Dermis blood vessel endothelial cell (primary cell): Measurements from ENCODE around the gene USP31. TPM values are rescaled to one million over a fixed set of nuclear protein-coding genes. Genes with fewer than 3 reads are reported as not detected.
A peak's percentile ranks its signal among the peaks of the same experiment; 100 is the strongest.
"Not testable (repeated sequence)": the region's sequence is repeated elsewhere in the genome, so short reads cannot be mapped to it uniquely, and the experiment has no call there.

ENCODE experiments used
- DNase-seq: peaks from one replicate; pipeline ENCODE4 v3.0.0; 2010
- total RNA-seq: library from RNA; depleted of rRNA; stranded (reverse); fragments of >200 nt; gene quantifications from 2 replicates; pipeline ENCODE4 v1.2.3, GENCODE V29; 2014

The USP31 gene
- total RNA-seq, 1 donor from 2014 or later: 43.7 TPM

GRCh38 chr16:23094136-23094535 is 55.1 kb downstream of the USP31 start:
- not testable (repeated sequence) for DNase-seq

- no peak for DNase-seq
Observed at GRCh38 chr16:23092801-23093117, 56.5 kb downstream of the USP31 start.

GRCh38 chr16:23092072-23092800 is 57.0 kb downstream of the USP31 start:
- DNase-seq: no peak

- DNase-seq: no peak
Observed at GRCh38 chr16:23089111-23089510, 60.1 kb downstream of the USP31 start.

- DNase-seq: no peak
Observed at GRCh38 chr16:23088018-23088417, 61.2 kb downstream of the USP31 start.

GRCh38 chr16:23085949-23086348 is 63.3 kb downstream of the USP31 start:
- DNase-seq: no peak

- DNase-seq: peak; percentile 34
Observed at GRCh38 chr16:23082161-23082788, 67.0 kb downstream of the USP31 start.

GRCh38 chr16:23081675-23082119 is 67.6 kb downstream of the USP31 start:
- peak; percentile 79 for DNase-seq

GRCh38 chr16:23080747-23081146 is 68.5 kb downstream of the USP31 start:
- no peak for DNase-seq

- no peak for DNase-seq
Observed at GRCh38 chr16:23080329-23080728, 68.9 kb downstream of the USP31 start.

GRCh38 chr16:23079675-23080301 is 69.5 kb downstream of the USP31 start:
- DNase-seq: peak; percentile 83

- no peak for DNase-seq
Observed at GRCh38 chr16:23074423-23074822, 74.8 kb downstream of the USP31 start.

GRCh38 chr16:23072769-23073549 is 76.3 kb downstream of the USP31 start:
- no peak for DNase-seq

- DNase-seq: peak; percentile 90
Observed at GRCh38 chr16:23072084-23072599, 77.1 kb downstream of the USP31 start.

GRCh38 chr16:23071196-23072083 is 77.8 kb downstream of the USP31 start:
- peak; percentile 50 for DNase-seq

GRCh38 chr16:23069844-23070243 is 79.4 kb downstream of the USP31 start:
- no peak for DNase-seq

- no peak for DNase-seq
Observed at GRCh38 chr16:23068079-23068736, 81.0 kb downstream of the USP31 start.

- no peak for DNase-seq
Observed at GRCh38 chr16:23066676-23067075, 82.6 kb downstream of the USP31 start.

- DNase-seq: no peak
Observed at GRCh38 chr16:23064639-23065038, 84.6 kb downstream of the USP31 start.

GRCh38 chr16:23062524-23062923 is 86.7 kb downstream of the USP31 start:
- no peak for DNase-seq

GRCh38 chr16:23061669-23062068 is 87.6 kb downstream of the USP31 start:
- no peak for DNase-seq
